Esophagus mucosa (tissue), 1 donor: ENCODE results near the gene C10orf105. TPM values are rescaled to one million over a fixed set of nuclear protein-coding genes. Genes with fewer than 3 reads are reported as not detected.

ENCODE experiments used
- ATAC-seq: fragments of 200-7000 bp; cut with Tn5 transposase; one replicate; pipeline ENCODE4 v1.9.1; 2020
- total RNA-seq: library from RNA; stranded (reverse); gene quantifications from one replicate; pipeline ENCODE4 v1.2.4, GENCODE V29; 2023
- donor health status: DM: yes; HTN: yes; CAD: no.

Gene C10orf105
- total RNA-seq, result not detected

- ATAC-seq, result no peak
Measured at GRCh38 chr10:71719464-71720201, at the start of gene C10orf105. Gene C10orf105, minus strand, starts transcription at chr10:71719778. Its CDS starts 3,441 bp downstream, at chr10:71716337.

GRCh38 chr10:71767420-71768035 is 48.0 kb upstream of the C10orf105 start:
- ATAC-seq, result no peak

- peak; percentile 87 for ATAC-seq
Measured at GRCh38 chr10:71766717-71767419, 47.3 kb upstream of the C10orf105 start.

GRCh38 chr10:71765906-71766716 is 46.5 kb upstream of the C10orf105 start:
- ATAC-seq, result no peak

GRCh38 chr10:71765176-71765904 is 45.8 kb upstream of the C10orf105 start:
- ATAC-seq, result no peak

GRCh38 chr10:71763352-71764127 is 44.0 kb upstream of the C10orf105 start:
- ATAC-seq, result no peak

- ATAC-seq, result no peak
Measured at GRCh38 chr10:71762324-71762723, 42.7 kb upstream of the C10orf105 start.

GRCh38 chr10:71761541-71762113 is 42.0 kb upstream of the C10orf105 start:
- ATAC-seq, result no peak

GRCh38 chr10:71761105-71761511 is 41.5 kb upstream of the C10orf105 start:
- peak; percentile 87 for ATAC-seq

GRCh38 chr10:71757399-71757922 is 37.9 kb upstream of the C10orf105 start:
- ATAC-seq, result peak; percentile 79

- ATAC-seq, result no peak
Measured at GRCh38 chr10:71756311-71757191, 37.0 kb upstream of the C10orf105 start.

GRCh38 chr10:71755179-71755879 is 35.8 kb upstream of the C10orf105 start:
- no peak for ATAC-seq

GRCh38 chr10:71754562-71754961 is 35.0 kb upstream of the C10orf105 start:
- no peak for ATAC-seq

- ATAC-seq, result no peak
Measured at GRCh38 chr10:71753960-71754505, 34.5 kb upstream of the C10orf105 start.

GRCh38 chr10:71753091-71753959 is 33.7 kb upstream of the C10orf105 start:
- ATAC-seq, result no peak

- ATAC-seq, result no peak
Measured at GRCh38 chr10:71752391-71753090, 33.0 kb upstream of the C10orf105 start.
